Lung microvascular endothelial cell (primary cell): ENCODE measurements around the gene LTBR. TPM values are rescaled to one million over a fixed set of nuclear protein-coding genes. Genes with fewer than 3 reads are reported as not detected.

Source experiments
- DNase-seq, 2 donors: peaks; one replicate each; pipeline versions ENCODE4 v3.0.0 to v3.0.0-alpha.2; 2010; ENCODE audit warnings: low read depth in 2 of 2
- total RNA-seq: library from RNA; depleted of rRNA; stranded (reverse); fragments of >200 nt; gene quantifications from 2 replicates; pipeline ENCODE4 v1.2.1, GENCODE V29; 2014

Gene LTBR
- total RNA-seq, 1 donor from 2014 or later: 49.2 TPM

DNA sequence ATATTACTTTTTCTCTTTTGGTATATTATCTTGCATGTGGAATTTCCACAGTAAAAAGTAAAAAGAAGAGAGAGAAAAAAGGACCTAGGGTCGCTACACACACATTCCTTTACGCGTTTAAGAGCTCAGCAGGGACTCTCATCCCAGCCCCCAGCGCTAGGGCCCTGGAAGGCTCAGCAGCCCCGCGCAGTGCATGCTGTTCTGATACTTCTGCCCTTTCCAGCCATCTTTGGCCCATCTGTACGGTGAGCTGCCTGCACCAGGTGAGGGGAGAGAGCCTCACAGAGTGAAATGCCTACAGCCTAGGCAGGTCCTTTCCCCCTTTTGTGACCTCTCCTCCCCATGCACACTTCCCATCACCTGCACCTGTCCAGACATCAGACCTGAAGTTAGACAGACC is 1.6 kb upstream of the LTBR start:
- DNase-seq: no peak

DNA sequence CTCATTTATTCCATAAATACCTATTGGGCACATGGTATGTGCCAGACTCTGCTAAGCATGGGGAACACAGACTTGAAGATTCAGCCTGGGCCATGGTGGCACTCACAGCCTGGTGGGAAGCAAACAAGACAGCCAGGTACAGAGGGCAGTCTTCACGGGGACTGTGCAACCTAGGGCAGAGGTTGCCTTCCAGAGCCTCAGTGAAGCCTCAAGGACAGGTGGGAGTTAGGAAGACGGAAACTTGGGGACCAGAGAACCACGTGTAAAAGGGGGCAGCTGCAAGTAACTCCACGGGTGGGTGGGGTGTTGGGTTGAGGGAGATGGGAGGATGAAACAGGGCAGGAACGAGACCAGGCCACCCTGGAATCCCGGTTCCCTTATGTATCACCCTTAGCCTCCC is 980 bp upstream of the LTBR start:
- no peak for DNase-seq

DNA sequence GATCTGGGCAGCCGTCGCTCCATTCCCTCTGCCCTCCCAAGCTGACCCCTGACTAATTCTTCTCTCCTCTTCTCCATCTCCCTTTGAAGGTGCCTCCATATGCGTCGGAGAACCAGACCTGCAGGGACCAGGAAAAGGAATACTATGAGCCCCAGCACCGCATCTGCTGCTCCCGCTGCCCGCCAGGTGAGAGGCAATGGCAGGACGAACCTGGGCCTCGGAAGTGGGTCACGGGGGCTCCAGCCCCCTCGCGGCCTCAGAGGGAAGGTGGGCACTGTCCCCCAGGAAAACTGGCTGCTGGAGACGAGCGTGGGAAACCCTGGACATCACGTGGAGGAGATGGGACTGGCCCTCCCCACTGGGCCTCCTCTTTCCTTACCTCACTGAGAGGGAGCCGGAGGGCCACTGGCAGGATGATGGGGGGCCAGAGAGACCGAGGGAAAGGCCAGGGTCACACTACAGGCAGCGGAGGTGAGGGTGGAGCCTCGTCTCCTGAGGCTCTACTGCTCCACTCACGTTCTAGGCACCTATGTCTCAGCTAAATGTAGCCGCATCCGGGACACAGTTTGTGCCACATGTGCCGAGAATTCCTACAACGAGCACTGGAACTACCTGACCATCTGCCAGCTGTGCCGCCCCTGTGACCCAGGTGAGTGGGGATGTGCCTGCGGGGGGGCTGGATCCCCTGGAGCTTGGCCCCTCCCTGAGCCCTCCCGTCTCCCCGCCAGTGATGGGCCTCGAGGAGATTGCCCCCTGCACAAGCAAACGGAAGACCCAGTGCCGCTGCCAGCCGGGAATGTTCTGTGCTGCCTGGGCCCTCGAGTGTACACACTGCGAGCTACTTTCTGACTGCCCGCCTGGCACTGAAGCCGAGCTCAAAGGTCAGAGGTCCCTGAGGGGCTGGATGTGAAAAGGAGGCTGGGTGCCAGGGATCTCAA is 806 bp downstream of the LTBR start:
- peak; percentile 25 to 29 for DNase-seq

DNA sequence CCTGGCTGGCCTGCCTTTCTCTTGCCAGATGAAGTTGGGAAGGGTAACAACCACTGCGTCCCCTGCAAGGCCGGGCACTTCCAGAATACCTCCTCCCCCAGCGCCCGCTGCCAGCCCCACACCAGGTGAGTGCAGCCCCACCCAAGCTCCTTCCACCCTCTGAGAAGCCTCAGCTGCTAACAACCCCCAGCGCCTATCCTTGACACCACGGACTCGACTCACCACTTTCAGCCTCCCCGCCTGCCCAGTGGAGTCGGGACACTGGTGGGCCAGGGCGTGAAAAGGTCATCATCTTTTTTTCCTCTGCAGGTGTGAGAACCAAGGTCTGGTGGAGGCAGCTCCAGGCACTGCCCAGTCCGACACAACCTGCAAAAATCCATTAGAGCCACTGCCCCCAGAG is 2.1 kb downstream of the LTBR start:
- DNase-seq: no peak

DNA sequence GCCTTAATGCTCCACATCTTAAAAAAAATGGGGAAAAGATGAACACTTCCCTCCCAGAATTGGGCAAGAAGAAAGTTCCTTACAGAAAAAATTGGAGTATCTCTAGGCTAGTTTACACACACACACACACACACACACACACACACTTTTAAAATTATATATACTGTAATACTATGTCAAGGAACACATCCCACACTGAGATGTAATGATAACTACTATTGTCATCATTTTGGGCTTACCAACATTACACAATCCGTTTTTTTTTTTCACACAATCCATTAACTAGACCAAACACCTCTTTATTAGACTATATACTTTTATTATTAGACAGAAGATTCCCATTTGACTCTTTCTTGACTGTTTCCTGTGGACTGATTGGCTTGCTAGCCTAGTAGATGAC is 2.5 kb downstream of the LTBR start:
- DNase-seq: no peak

DNA sequence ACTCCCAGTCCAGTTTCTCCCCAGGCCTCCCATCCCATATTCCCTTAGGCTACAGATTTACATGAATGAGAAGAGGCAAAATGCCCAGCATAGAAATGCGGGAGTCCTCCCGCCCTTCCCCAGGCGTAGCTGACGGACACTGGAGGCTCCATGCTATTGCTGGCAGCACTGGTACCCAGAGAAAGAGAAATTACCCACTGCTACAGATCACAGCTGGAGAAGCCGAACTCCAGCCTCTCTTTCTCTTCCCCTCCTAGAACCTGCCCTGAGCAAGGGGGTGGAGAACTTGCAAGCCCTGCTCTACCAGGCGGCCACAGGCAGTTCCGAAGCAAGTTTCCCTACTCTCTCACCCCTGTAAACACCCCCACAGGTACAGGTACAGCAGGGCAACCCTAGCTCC is 3.6 kb downstream of the LTBR start:
- no peak for DNase-seq

DNA sequence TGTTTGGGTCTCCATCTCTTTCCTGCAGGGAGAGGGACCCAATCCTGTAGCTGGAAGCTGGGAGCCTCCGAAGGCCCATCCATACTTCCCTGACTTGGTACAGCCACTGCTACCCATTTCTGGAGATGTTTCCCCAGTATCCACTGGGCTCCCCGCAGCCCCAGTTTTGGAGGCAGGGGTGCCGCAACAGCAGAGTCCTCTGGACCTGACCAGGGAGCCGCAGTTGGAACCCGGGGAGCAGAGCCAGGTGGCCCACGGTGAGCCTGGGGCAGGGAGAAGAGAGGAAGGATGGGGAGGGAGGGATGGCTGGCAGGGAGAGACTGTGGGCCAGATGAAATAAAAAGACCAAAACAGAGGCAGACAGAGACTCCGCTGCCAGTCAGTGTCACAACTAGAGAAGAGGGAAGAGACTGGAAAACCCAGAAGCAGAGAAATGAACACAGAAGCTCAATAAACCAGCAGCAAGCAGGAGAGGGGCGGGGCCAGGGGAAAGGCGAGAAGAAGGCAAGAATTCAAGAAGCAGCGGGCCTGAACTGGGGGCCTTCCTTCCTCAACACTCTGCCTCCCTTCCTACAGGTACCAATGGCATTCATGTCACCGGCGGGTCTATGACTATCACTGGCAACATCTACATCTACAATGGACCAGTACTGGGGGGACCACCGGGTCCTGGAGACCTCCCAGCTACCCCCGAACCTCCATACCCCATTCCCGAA is 6.3 kb downstream of the LTBR start:
- no peak for DNase-seq

DNA sequence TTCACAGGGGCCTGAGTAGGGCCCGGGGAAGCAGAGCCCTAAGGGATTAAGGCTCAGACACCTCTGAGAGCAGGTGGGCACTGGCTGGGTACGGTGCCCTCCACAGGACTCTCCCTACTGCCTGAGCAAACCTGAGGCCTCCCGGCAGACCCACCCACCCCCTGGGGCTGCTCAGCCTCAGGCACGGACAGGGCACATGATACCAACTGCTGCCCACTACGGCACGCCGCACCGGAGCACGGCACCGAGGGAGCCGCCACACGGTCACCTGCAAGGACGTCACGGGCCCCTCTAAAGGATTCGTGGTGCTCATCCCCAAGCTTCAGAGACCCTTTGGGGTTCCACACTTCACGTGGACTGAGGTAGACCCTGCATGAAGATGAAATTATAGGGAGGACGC is 7.1 kb downstream of the LTBR start:
- no peak for DNase-seq

DNA sequence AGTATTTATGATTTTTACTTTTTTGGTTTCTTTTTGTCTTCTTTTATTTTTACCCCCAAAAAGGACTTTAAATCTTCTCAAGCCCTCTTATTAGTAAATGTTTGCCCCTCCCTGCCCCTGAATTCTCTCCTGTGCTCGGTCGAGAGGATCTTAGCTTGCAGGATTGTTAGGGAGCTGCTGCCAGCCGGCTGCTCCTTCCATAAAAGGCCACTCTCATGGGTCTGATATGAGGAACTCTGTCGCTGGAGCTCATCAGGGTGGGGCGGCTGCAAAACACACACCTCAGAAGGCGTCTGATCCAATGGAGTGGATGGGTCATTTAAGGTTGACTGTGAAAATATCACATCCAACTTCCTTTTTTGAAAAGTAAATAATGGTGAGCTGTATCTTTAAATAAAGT is 8.5 kb downstream of the LTBR start:
- no peak for DNase-seq

DNA sequence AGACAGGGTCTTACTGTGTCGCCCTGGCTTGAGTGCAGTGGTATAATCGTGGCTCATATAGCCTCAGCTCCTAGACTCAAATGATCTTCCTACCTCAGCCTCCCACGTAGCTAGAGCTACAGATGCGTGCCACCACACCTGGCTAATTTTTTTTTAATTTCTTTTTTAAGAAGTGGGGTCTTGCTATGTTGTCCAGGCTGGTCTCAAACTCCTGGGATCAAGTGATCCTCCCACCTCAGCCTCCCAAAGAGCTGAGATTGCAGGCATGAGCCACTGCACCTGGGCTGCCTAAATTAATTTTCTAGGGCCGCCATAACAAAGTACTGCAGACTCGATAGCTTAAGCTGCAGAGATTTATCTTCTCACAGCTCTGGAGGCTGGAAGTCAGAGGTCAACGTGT is 9.1 kb downstream of the LTBR start:
- DNase-seq: no peak

DNA sequence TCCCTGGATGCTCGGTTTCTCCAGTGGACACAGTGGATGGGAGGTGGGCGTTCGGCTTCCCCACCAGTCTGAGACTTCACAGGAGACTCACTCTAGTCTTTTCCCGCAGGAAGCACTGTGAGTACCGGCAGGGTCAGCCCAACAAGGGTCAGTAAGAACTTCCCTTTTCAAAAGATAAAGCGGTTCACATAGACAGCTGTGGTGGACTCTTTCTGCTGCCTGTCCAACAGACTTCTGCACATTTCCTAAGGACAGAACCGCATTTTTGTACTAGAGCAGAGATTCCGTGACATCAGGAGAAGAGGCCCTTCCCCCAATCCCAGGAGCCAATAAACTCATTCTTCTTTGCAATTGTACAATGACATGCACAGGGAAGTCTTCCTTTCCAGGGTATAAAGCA is 10.4 kb downstream of the LTBR start:
- no peak for DNase-seq

DNA sequence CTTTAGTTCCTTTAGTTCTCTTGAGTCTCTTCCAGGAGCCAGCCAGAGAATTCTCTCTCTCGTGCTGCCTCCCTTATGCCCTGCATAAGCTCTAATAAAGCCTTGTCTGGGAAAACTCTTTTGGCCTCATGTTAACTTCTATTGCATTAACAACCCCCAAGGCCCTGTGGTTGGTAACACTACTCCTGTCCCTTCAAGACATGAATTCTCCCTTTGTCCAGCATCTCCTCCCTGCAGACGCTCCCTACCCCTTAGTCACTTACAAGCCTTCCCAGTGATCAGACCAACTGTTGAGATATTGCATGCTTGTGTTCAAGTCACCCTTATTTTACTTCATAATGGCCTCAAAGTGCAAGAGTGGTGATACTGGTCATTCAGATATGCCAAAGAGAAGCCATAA is 12.1 kb downstream of the LTBR start:
- no peak for DNase-seq

DNA sequence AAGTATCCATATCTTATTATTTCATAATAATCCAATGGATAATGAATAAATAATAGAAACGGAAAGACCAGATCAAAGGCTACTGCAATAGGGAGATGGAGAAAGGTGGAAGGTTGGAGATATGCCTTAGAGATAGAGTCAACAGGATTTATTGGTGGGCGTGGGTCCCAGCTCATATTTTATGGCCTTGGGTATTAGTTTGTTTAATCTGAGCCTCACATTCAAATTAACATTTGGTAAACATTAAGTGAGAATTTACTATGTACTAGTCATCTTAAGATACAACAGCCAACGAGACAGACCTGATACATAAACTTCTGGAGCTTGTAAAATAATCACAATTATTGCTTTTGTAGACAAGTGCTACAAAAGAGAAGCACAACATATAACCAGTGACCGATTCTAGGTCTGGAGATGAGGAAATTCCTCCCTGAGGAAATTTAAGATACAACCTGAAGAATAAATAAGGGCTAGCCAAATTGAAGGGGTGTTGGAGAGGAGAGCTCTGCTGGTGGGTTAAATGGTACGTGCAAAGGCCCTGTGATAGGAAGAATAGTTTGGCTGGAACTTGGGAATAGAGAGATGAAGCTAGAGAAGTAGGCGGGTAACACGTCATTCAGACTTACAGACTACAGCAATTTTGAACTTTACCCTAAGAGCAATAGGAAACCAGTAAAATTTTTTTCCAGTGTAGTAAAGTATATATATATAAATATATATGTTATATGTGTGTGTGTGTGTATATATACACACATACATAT is 16.1 kb downstream of the LTBR start:
- DNase-seq: no peak

DNA sequence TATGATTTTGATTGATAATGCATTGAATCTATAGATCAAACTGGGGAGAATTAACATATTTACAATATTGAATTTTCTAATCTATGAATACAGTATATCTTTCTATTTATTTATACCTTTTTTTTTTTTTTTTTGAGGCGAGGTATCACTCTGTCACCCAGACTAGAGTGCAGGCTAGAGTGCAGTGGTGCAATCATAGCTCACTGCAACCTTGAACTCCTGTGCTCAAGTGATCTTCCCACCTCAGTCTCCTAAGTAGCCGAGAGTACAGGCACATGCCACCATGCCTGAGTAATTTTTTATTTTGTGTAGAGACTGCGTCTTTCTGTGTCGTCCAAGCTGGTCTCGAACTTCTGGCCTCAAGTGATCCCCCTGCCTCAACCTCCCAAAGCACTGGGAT is 20.4 kb downstream of the LTBR start:
- DNase-seq: no peak

DNA sequence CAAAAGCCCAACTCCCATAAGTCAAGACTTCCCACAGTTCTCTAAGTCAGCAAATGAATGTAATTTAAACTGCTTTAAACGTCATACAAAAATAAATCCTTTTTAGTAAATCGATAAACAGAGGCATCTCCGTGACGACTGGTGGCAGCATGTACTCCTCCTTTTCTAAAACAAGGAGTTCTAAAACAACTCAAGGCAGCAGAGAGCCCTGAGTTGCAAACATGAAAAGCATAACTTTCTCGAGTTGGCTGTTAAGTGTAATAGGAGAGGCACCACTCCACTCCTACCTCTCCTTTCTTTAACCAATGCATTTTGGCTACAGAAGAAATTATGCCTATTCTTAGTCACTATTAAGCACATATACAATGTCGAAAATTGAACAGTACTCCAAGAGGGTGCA is 22.0 kb downstream of the LTBR start:
- no peak for DNase-seq

DNA sequence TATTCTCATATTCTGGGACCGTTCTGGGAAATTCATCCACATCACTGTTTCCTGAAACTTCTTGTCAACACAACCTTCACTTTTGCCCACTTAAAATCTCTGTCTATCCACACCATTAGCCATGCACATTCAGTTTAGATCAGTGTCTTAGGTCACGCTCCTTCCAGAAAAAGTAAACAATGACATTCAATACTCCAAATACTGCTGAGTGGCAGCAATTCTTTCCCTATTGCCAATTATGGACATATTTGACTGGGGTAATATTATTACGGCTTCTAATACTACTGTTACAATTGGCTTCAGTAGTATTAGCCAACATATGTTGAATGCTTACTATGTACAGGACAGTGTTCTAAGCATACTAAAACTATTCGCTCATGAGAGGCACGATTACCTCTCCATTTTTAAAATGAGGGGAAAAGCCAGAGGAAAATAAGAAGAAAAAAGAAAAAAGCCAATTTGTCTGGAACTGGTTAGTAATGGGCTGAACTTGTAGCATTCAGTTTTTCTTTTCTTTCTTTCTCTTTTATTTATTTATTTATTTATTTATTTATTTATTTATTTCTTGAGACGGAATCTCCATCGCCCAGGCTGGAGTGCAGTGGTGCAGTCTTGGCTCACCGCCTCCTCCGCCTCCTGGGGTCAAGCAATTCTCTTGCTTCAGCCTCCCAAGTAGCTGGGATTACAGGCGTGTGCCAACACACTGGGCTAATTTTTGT is 23.4 kb downstream of the LTBR start:
- DNase-seq: no peak

DNA sequence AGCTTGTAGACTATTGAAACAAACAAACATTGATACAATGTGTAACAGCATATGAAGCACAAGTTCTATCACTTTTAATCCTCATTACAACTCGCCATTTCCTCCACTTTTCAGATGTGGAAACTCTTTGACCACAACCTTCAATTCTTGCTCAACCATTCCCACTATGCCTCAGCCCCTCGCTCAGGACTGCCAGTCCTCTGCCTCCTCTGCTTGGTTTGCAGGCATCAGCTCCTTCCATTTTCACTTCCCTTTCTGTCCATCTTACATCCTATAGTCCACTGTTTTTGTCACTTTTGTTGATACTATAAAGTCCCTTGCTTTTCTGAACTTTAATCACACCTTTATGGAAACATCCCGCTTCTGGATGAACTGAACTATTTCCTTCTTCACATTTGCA is 32.6 kb downstream of the LTBR start:
- DNase-seq: no peak

DNA sequence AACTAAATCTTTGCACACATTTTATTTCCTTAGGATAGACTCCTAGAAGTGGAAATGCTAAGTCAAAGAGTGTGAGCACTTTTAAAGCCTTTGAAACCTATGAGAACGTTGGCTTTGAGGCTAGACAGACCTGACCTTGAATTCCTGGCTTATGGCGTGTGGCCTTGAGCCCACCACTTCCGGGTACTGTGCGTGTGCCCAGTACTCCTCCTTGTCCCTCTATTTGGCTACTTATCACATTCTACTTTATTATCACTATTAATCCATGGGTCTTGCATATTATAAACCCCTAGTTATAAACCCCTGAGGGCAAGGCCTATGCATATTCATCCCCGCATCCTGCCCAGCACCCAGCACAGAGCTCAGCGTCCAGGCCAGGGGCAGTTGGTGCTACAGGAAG is 34.8 kb downstream of the LTBR start:
- no peak for DNase-seq

DNA sequence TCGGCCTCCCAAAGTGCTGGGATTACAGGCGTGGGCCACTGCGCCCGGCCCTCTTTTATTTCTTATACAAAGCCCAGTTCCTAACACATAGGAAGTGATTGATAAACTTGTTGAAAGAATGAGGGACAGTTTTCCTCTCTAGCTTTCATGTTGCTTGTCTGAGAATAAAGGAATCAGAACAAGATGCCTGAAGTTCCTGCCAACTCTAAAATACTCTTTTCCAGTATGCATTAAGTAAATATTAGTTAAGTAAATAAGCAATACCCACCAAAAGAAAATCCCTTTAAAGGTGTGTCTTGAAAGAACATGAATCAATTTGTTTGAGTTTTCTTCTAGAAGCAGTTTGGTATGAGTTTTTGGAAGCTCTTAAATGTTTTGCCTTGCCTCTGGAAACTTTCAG is 36.4 kb downstream of the LTBR start:
- no peak for DNase-seq

DNA sequence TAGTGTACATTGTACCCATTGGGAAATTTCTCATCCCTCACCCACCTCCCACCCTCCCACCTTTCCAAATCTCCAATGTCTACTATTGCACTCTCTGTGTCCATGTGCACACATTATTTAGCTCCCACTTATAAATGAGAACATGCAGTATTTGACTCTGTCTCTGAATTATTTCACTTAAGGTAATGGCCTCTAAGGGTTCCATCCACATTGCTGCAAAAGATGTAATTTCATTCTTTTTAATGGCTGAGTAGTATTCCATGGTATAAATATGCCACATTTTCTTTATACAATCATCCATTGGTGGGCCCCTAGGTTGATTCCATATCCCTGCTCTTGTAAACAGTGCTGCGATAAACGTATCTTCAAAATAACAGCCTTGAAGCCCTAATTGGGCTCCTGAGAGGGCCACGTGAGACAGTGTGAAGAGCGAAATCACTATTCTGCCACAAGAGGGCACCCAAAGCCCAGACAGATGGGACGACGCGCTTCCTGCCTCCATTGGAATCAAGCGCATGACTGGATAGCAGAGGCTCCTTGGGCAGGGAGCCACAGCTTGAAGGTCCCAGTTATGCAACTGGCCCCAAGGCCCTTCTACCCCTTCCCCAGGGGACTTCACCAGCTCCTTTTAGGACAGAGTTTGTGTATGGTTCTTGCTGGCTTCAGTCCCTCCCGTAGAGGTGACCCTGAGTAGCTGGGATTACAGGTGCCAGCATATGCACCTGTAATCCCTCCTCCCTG is 39.5 kb downstream of the LTBR start:
- peak; percentile 92 to 95 for DNase-seq

DNA sequence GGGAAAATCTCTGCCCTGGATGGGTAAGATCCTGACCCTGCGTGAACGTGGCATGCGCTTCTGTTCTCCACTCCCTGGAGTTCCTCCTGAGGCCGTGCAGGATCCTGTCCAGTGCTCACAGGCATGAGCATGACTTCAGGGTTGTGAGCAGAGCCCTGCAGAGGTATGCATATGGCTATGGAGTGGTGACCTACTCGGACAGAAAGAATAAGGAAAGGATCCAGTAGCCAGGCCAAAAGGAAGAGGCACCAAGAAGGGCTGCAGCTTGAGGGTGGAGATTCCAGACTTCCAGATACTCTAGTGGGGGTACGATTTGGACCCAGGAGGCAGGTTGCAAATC is 40.0 kb downstream of the LTBR start:
- DNase-seq: no peak
